DOHH2 (cell line): ENCODE results near the gene PDIA3.
A peak's percentile ranks its signal among the peaks of the same experiment; 100 is the strongest.

Experiments used
- H3F3A ChIP-seq: fragments of 200-600 bp; sonication (generic), shearing (Covaris generic); 2 replicates; pipeline ENCODE4 v1.6.0; 2016; ENCODE audit warnings: antibody characterized with exemption, mild to moderate bottlenecking; ENCODE audit not compliant: control insufficient read depth, insufficient read depth
- H3K27ac ChIP-seq: fragments of 200-600 bp; sonication (generic); 2 replicates; pipeline ENCODE4 v1.5.1; 2014; ENCODE audit warnings: low read depth, mild to moderate bottlenecking, low read length, moderate library complexity
- H3K27me3 ChIP-seq: fragments of 200-600 bp; sonication (generic); 2 replicates; pipeline ENCODE4 v1.6.1; 2014; ENCODE audit warnings: mild to moderate bottlenecking, low read length, mixed read lengths; ENCODE audit not compliant: control insufficient read depth
- H3K36me3 ChIP-seq: fragments of 200-600 bp; sonication (generic); 2 replicates; pipeline ENCODE4 v1.6.1; 2014; ENCODE audit warnings: mild to moderate bottlenecking, low read length, moderate library complexity, mixed read lengths; ENCODE audit not compliant: control insufficient read depth
- H3K4me1 ChIP-seq: fragments of 200-600 bp; sonication (generic); 2 replicates; pipeline ENCODE4 v1.6.1; 2014; ENCODE audit warnings: mild to moderate bottlenecking, low read length, mixed read lengths; ENCODE audit not compliant: control insufficient read depth
- H3K4me2 ChIP-seq: fragments of 200-600 bp; sonication (generic); 2 replicates; pipeline ENCODE4 v1.6.0; 2014; ENCODE audit warnings: mild to moderate bottlenecking, low read length, moderate library complexity
- H3K4me3 ChIP-seq: fragments of 200-600 bp; sonication (generic); 2 replicates; pipeline ENCODE4 v1.5.1; 2014; ENCODE audit warnings: mild to moderate bottlenecking, low read length, mixed read lengths
- H3K79me2 ChIP-seq: fragments of 200-600 bp; sonication (generic); 2 replicates; pipeline ENCODE4 v1.6.1; 2014; ENCODE audit warnings: mild to moderate bottlenecking, low read length, mixed read lengths; ENCODE audit not compliant: control insufficient read depth
- H3K9me2 ChIP-seq: fragments of 200-600 bp; sonication (generic); replicated peaks from 2 replicates; pipeline ENCODE4 v1.6.1; 2014; ENCODE audit warnings: mild to moderate bottlenecking, low read length, mixed read lengths; ENCODE audit not compliant: control insufficient read depth
- H3K9me3 ChIP-seq: fragments of 200-600 bp; sonication (generic); 2 replicates; pipeline ENCODE4 v1.6.1; 2014; ENCODE audit warnings: antibody characterized with exemption, low read length, mixed read lengths; ENCODE audit not compliant: control insufficient read depth, insufficient read depth
- H4K20me1 ChIP-seq: fragments of 200-600 bp; sonication (generic); 2 replicates; pipeline ENCODE4 v1.6.0; 2014; ENCODE audit warnings: low read depth, mild to moderate bottlenecking, antibody characterized with exemption, low read length, moderate library complexity; ENCODE audit not compliant: control insufficient read depth, insufficient read depth
- EZH2phosphoT487 ChIP-seq: fragments of 200-600 bp; sonication (generic); IDR thresholded peaks from 2 replicates; pipeline ENCODE4 v1.6.1; 2017; ENCODE audit warnings: borderline replicate concordance, mild to moderate bottlenecking, antibody characterized with exemption, low read length, moderate library complexity, mixed read lengths
- TF ChIP-seq, protein P1 (sequence below): fragments of 200-600 bp; sonication (generic); IDR thresholded peaks from one replicate; pipeline ENCODE4 v1.5.1; 2014; ENCODE audit warnings: antibody characterized with exemption, mild to moderate bottlenecking, low read depth, low read length; ENCODE audit not compliant: poor library complexity, severe bottlenecking

Gene PDIA3

DNA sequence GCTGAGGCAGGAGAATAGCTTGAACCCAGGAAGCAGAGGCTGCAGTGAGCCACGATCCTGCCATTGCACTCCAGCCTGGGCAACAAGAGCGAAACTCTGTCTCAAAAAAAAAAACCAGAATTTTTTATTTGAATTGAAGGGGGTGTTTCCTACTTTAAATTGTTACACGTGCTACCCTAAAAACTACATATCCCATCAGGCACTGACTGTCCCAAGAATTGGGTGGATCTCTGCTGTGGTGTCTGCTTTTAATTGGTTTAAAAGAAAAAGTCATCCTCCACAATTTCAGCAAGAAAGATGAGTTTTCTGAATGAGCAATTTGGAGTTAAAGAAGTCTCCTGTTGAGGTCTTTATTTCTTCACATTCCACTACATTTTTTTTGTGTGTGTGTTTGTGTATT, 2.1 kb downstream of the PDIA3 start:
- H3K36me3 ChIP-seq, result peaks cover 62% of the 10 kb centered on the region
- peaks cover 83% of the 10 kb centered on the region for H3K79me2 ChIP-seq
- H3F3A ChIP-seq, result peaks cover 16% of the 10 kb centered on the region
- TF ChIP-seq EZH2phosphoT487, result no peak
- TF ChIP-seq, protein P1, sequence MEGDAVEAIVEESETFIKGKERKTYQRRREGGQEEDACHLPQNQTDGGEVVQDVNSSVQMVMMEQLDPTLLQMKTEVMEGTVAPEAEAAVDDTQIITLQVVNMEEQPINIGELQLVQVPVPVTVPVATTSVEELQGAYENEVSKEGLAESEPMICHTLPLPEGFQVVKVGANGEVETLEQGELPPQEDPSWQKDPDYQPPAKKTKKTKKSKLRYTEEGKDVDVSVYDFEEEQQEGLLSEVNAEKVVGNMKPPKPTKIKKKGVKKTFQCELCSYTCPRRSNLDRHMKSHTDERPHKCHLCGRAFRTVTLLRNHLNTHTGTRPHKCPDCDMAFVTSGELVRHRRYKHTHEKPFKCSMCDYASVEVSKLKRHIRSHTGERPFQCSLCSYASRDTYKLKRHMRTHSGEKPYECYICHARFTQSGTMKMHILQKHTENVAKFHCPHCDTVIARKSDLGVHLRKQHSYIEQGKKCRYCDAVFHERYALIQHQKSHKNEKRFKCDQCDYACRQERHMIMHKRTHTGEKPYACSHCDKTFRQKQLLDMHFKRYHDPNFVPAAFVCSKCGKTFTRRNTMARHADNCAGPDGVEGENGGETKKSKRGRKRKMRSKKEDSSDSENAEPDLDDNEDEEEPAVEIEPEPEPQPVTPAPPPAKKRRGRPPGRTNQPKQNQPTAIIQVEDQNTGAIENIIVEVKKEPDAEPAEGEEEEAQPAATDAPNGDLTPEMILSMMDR, result no peak
- H3K27ac ChIP-seq, result peak overlapping the region; percentile 18; the same call in 1 of the 2 replicates
- peak overlapping the region; percentile 84 for H3K4me2 ChIP-seq
- no peaks in the 10 kb centered on the region for H3K9me3 ChIP-seq
- no peaks in the 10 kb centered on the region for H3K27me3 ChIP-seq
- H3K4me1 ChIP-seq, result peaks cover 60% of the 10 kb centered on the region
- no peaks in the 10 kb centered on the region for H3K9me2 ChIP-seq
- peaks cover 27% of the 10 kb centered on the region for H4K20me1 ChIP-seq
- H3K4me3 ChIP-seq, result peak overlapping the region; percentile 90

DNA sequence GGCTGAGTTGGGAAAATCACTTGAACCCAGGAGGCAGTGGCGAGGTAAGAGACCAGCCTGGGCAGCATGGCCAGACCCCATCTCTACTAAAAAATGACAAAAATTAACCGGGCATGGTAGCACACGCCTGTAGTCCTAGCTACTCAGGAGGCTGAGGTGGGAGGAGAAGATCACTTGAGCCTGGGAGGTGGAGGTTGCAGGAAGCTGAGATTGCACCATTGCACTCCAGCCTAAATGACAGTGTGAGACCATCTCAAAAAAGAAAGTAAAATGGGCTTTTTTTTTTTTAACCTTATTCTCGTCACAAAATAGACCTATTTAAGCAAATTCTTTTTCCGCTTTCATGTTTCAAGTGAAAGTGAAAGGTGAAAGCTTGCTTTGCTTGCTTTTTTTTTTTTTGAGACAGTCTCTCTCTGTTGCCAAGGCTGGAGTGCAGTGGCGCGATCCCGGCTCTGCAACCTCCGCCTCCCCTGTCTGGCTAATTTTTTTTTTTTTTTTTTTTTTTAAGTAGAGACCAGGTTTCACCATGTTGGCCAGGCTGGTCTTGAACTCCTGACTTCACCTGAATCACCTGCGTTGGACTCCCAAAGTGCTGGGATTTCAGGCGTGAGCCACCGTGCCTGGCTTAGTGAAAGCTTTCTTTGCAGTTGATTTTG, 3.6 kb downstream of the PDIA3 start:
- Histone ChIP-seq H3K36me3 (peaks cover 76% of the 10 kb centered on the region), H3F3A (peaks cover 8% of the 10 kb centered on the region), H3K4me1 (peaks cover 45% of the 10 kb centered on the region), H3K27me3 (no peaks in the 10 kb centered on the region), H3K9me2 (no peaks in the 10 kb centered on the region), H3K79me2 (peaks cover 96% of the 10 kb centered on the region), H3K4me3 (peak overlapping the region; percentile 90), H3K27ac (peak overlapping the region; percentile 64), H3K4me2 (peak overlapping the region; percentile 84), H3K9me3 (no peaks in the 10 kb centered on the region), H4K20me1 (peaks cover 31% of the 10 kb centered on the region)
- TF ChIP-seq, protein P1, result no peak
- TF ChIP-seq EZH2phosphoT487, result no peak

DNA sequence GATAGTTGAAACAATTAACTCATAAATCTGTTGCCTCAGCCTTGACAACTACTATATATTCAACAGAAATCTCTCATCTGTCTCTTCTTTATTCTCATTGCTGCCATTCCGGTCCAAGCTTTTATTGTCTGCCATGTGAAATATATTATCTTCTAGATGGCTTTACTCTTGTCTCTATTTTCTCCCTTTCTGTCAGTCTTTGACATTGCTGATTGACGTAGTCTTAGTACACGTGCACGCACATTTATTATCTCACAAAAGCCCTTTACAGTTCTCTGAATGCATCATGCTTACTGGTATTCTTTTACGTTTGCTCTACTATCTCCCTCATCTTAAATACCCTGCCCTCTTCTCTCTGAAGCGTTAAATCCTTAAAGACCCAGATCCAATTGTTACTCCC, 5.6 kb downstream of the PDIA3 start:
- Histone ChIP-seq H3K27me3 (no peaks in the 10 kb centered on the region), H3K4me2 (peak overlapping the region; percentile 2; the same call in 1 of the 2 replicates), H3K9me3 (no peaks in the 10 kb centered on the region), H3K9me2 (no peaks in the 10 kb centered on the region), H4K20me1 (peaks cover 37% of the 10 kb centered on the region), H3F3A (peaks cover 17% of the 10 kb centered on the region), H3K27ac (no peak overlapping the region), H3K4me1 (peaks cover 35% of the 10 kb centered on the region), H3K79me2 (peaks cover 100% of the 10 kb centered on the region), H3K4me3 (no peak overlapping the region), H3K36me3 (peaks cover 91% of the 10 kb centered on the region)
- TF ChIP-seq EZH2phosphoT487, result no peak
- TF ChIP-seq, protein P1, result no peak
